AG04450 (cell line): ENCODE measurements around the gene TPCN2. TPM values are rescaled to one million over a fixed set of nuclear protein-coding genes. Genes with fewer than 3 reads are reported as not detected.
A peak's percentile ranks its signal among the peaks of the same experiment; 100 is the strongest.

ENCODE experiments used
- CTCF ChIA-PET: fragments of 300-600, 350-600 bp; formaldehyde crosslinking; extraction: SDS; loops from one replicate; lab custom pipeline; 2022; ENCODE audit warnings: antibody characterized with exemption, inconsistent platforms; lab: Charles Lee
- POLR2A ChIA-PET: fragments of 350-600 bp; formaldehyde crosslinking; extraction: SDS; loops from one replicate; lab custom pipeline; 2021; ENCODE audit warnings: antibody characterized with exemption, inconsistent platforms; lab: Yijun Ruan, JAX
- DNase-seq: peaks from one replicate; pipeline ENCODE4 v3.0.0-alpha.2; 2011; ENCODE audit warnings: low read depth, low spot score
- H3K27ac ChIP-seq: one replicate; pipeline ENCODE4 v1.5.1; 2012; ENCODE audit warnings: low read depth, low read length, control low read depth
- H3K27me3 ChIP-seq: one replicate; pipeline ENCODE4 v1.6.0; 2012; ENCODE audit warnings: low read length; ENCODE audit not compliant: control insufficient read depth, insufficient read depth
- H3K4me3 ChIP-seq: 2 replicates; pipeline ENCODE4 v1.5.1; 2011; ENCODE audit warnings: mild to moderate bottlenecking, low read depth, low read length, control low read depth
- H3K9me3 ChIP-seq: 2 replicates; pipeline ENCODE4 v1.5.1; 2012; ENCODE audit warnings: low read length; ENCODE audit not compliant: control insufficient read depth, insufficient read depth
- CTCF ChIP-seq: IDR thresholded peaks from 2 replicates; pipeline ENCODE4 v1.5.1; 2011; ENCODE audit warnings: low read depth, low read length, control low read depth, inconsistent platforms
- polyA plus RNA-seq: library from polyadenylated mRNA; depleted of rRNA; stranded (reverse); fragments of >200 nt; gene quantifications from 2 replicates; pipeline ENCODE4 v1.2.3, GENCODE V29; 2011

TPCN2 gene
- polyA plus RNA-seq, 1 experiment, result 6.4 TPM

GRCh38 chr11:69166218-69167115 lies 117.7 kb downstream of the TPCN2 start:
- peak overlapping the region; percentile 65 for H3K27ac ChIP-seq
- DNase-seq, result peak; percentile 71
- ChIA-PET CTCF (interaction anchor here (0.6 kb wide), 1 partner anchor 256 kb away, joined by 3 read pairs; no protein-coding TSS in a partner anchor), POLR2A (interaction anchor here (1.0 to 1.4 kb wide), 2 partner anchors 44 to 509 kb away, joined by 3 read pairs; partner anchors contain the start of gene LTO1)
- TF ChIP-seq CTCF, result peak; percentile 43
- peaks cover 17% of the 10 kb centered on the region for H3K9me3 ChIP-seq
- no peaks in the 10 kb centered on the region for H3K27me3 ChIP-seq
- H3K4me3 ChIP-seq, result no peak overlapping the region

- ChIA-PET POLR2A (interaction anchor here (1.0 to 1.4 kb wide), 2 partner anchors 44 to 508 kb away, joined by 3 read pairs; partner anchors contain the start of gene LTO1), CTCF (interaction anchor here (0.6 kb wide), 1 partner anchor 256 kb away, joined by 3 read pairs; no protein-coding TSS in a partner anchor)
- Histone ChIP-seq H3K27me3 (no peaks in the 10 kb centered on the region), H3K27ac (no peak overlapping the region), H3K9me3 (peaks cover 17% of the 10 kb centered on the region), H3K4me3 (no peak overlapping the region)
- DNase-seq, result no peak
- no peak for TF ChIP-seq CTCF
These were observed 118.6 kb downstream of the TPCN2 start for GRCh38 chr11:69167130-69167915.

- no peak for DNase-seq
- ChIA-PET POLR2A (no interaction called here), CTCF (interaction anchor here (0.7 kb wide), 1 partner anchor 36 kb away, joined by 3 read pairs; no protein-coding TSS in a partner anchor)
- Histone ChIP-seq H3K9me3 (peaks cover 17% of the 10 kb centered on the region), H3K4me3 (no peak overlapping the region), H3K27me3 (no peaks in the 10 kb centered on the region), H3K27ac (no peak overlapping the region)
- no peak for TF ChIP-seq CTCF
These were observed 119.4 kb downstream of the TPCN2 start for GRCh38 chr11:69167916-69168691.

- POLR2A ChIA-PET, result no interaction called here
- Histone ChIP-seq H3K27me3 (no peaks in the 10 kb centered on the region), H3K9me3 (peaks cover 15% of the 10 kb centered on the region), H3K4me3 (no peak overlapping the region), H3K27ac (no peak overlapping the region)
- TF ChIP-seq CTCF, result no peak
- CTCF ChIA-PET, result no interaction called here
- DNase-seq, result no peak
These were observed 120.7 kb downstream of the TPCN2 start for GRCh38 chr11:69169479-69169878.
